NOMO-1 (cell line): ENCODE data around the gene MUC3A.

ENCODE experiments used
- DNase-seq, 2 experiments: peaks; one replicate each; lab custom pipeline; 2025; ENCODE audit not compliant: unreplicated experiment in 2 of 2; lab: John Stamatoyannopoulos, UW

Gene MUC3A

DNA sequence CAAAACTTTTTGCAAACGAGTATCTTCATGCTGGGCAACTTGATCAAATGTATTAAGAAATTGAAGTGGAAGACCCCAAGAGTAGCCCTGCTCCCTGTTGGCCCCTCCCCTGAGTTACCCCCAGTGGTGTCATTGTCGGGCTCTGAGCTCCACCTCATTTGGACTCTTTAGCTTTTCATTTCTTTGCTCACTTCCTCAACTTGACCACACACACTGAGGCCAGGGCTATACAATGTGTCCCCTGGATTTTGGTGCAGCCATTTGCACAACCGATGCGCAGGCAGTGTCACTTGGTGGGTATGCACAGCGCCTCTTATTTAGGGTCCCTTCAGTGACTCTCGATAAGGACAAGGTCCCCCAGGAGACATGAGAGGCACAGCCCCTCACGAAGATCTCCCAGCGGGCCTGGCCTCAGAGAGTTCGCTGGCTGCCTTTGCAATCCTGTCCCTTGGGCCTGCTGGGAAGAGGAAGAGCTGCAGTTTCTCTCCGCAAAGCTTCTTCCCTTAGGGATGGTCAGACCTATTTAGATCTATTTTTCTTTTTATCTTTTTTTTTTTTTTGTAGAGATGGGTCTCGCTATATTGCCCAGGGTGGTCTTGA, 2.5 kb upstream of the MUC3A start:
- DNase-seq: no peak

DNA sequence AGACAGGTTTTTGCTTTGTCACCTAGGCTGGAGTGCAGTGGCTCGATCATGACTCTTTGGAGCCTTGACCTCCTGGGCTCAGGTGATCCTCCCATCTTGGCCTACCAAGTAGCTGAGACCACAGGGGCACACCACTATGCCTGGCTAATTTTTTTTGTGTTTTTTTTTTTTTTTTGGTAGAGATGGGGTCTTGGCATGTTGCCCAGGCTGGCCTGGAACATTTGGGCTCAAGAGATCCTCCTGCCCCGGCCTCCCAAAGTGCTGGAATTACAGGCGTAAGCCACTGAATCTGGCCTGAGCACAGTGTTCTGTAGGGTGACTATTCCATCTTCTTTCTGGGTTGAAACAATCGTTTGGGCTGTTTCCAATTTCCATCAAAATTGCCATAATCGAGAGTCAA, 1.5 kb upstream of the MUC3A start:
- no peak for DNase-seq

DNA sequence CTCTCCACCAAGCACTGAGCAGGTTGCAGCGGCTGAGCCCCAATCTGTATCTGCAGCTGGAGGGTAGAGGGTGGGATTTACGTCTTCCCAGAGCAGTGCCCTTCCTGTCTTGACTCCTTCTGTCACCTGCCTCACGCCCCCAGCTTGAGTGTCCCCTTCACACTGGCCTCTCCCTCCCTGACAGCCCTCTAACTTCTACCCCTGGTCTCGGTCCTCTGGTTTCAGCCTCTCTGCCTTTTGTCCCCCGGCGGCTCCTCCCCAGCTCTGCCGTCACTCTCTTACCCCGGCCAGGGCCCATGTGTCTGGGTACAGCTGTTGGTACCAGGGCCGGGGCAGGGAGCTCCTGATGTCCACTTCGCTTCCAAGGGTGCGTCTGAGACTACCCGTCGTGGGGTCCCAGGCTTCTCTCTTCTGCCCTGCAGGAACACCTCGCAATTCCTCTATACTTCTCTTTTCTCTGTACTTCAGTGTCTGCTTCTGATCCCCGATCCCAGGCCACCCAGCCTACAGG, 654 bp downstream of the MUC3A start:
- DNase-seq: no peak

DNA sequence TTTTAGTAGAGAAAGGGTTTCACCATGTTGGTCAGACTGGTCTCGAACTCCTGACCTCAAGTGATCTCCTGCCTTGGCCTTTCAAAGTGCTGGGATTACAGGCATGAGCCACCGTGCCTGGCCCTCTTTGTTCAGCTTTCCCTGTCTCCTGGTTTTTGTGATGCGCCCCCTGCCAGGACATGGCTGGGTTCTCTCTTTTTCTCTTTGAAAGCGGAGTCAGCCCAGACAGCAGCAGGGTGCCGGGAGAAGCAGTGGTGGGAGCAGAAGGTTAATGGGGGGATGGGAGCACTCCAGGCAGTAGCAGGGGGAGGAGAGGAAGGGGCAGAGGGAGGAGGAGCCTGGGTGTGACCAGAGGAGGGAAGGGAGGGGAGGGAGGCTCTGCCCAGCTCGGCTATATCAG, 1.8 kb downstream of the MUC3A start:
- no peak for DNase-seq

DNA sequence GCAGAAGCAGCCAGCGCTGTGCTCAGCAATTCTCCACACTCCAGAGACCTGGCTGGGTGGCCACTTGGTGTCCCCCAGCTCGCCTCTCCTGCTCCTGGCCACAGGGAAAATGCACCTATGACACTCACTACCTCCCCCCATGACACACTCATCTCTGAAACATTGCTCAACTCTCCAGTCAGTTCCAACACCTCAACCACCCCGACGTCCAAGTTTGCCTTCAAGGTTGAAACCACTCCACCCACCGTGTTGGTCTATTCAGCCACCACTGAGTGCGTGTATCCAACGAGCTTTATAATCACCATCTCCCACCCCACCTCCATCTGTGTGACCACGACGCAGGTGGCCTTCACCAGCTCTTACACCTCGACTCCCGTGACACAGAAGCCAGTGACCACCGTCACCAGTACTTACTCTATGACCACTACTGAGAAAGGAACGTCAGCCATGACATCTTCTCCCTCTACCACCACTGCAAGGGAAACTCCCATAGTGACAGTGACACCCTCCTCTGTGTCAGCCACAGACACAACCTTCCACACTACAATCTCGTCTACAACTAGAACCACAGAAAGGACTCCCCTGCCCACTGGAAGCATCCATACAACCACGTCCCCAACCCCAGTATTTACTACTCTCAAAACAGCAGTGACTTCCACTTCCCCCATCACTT, 2.7 kb downstream of the MUC3A start:
- no peak for DNase-seq

DNA sequence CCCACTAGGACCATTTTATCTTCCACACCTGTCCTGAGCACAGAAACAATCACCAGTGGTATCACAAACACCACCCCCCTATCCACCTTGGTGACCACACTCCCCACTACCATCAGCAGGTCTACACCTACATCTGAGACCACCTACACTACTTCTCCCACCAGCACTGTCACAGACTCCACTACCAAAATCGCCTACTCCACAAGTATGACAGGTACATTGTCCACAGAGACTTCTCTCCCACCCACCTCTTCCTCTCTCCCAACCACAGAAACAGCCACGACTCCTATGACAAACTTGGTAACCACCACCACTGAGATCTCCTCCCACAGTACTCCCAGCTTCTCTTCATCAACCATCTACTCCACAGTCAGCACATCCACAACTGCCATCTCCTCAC, 3.3 kb downstream of the MUC3A start:
- DNase-seq: no peak

DNA sequence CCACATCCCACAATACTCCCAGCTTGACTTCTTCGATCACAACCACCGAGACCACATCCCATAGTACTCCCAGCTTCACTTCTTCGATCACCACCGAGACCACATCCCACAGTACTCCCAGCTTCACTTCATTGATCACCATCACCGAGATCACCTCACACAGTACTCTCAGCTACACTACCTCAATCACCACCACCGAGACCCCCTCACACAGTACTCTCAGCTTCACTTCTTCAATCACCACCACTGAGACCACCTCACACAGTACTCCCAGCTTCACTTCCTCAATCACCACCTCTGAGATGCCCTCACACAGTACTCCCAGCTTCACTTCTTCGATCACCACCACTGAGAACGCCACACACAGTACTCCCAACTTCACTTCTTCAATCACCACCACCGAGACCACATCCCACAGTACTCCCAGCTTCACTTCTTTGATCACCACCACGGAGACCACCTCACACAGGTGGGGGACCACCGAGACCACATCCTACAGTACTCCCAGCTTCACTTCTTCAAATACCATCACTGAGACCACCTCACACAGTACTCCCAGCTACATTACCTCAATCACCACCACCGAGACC, 8.6 kb downstream of the MUC3A start:
- no peak for DNase-seq

DNA sequence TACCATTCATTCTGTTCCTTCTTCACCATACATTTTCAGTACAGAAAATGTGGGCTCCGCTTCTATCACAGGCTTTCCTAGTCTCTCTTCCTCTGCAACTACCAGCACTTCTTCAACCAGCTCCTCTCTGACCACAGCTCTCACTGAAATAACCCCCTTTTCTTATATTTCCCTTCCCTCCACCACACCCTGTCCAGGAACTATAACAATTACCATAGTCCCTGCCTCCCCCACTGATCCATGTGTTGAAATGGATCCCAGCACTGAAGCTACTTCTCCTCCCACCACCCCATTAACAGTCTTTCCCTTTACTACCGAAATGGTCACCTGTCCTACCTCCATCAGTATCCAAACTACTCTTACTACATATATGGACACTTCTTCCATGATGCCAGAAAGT, 10.6 kb downstream of the MUC3A start:
- no peak for DNase-seq

DNA sequence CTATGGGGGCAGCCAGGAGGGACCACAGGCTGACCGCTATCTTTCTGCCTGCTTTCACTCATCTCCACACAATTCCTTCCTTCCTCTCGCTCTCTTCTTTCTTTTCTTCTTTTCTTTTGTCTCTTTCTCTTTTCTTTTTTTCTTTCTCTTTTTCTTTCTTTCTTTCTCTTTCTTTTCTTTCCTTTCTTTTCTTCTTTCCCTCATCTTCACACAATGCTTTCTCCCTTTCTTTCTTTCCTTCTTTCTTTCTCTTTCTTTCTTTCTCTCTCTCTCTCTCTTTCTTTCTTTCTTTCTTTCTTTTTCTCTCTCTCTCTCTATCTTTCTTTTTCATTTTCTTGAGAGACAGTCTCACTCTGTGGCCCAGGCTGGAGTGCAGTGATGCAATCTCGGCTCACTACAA, 13.2 kb downstream of the MUC3A start:
- no peak for DNase-seq

DNA sequence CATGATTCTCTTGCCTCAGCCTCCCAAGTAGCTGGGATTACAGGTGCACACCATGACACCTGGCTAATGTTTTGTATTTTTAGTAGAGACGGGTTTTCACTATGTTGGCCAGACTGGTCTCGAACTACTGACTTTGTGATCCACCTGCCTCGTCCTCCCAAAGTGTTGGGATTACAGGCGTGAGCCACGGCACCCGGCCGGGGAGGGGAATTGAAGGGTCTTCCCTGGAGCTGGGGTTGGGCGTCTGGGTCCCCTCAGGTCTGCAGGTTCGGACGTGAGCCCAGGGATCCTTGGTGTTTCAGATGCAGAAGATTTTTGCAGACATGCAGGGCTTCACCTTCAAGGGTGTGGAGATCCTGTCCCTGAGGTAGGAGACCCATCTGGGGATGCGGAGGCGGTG, 14.1 kb downstream of the MUC3A start:
- no peak for DNase-seq

DNA sequence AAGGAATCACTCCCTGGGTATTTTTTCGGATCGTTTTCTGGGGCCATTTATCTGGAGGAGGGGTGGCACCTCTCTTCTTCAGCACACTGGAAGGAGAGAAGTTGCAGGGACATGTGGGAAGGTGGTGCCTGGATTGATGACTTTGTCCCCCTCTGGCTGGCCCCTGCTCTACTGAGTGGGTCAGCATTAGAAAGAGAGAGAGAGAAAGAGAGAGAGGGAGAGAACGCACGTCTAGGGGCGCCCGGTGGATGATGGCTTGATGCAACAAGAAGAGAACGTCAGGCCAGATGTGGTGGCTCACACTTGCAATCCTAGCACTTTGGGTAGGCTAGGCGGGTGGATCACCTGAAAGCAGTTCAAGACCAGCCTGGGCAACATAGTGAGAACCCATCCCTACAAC, 14.5 kb downstream of the MUC3A start:
- no peak for DNase-seq

DNA sequence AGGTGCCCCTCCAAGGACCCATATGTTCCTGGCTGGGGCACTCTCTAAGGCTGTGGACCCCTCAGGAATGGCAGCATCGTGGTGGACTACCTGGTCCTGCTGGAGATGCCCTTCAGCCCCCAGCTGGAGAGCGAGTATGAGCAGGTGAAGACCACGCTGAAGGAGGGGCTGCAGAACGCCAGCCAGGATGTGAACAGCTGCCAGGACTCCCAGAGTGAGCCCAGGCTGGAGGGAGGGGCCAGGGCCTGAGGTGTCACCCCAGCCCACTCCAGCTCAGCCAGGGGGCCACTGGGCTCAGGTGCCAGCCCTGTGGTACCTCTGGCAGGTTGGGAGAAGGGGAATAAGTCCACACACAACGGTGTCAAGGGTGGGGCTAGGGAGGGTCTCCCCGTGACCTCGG, 15.3 kb downstream of the MUC3A start:
- no peak for DNase-seq

DNA sequence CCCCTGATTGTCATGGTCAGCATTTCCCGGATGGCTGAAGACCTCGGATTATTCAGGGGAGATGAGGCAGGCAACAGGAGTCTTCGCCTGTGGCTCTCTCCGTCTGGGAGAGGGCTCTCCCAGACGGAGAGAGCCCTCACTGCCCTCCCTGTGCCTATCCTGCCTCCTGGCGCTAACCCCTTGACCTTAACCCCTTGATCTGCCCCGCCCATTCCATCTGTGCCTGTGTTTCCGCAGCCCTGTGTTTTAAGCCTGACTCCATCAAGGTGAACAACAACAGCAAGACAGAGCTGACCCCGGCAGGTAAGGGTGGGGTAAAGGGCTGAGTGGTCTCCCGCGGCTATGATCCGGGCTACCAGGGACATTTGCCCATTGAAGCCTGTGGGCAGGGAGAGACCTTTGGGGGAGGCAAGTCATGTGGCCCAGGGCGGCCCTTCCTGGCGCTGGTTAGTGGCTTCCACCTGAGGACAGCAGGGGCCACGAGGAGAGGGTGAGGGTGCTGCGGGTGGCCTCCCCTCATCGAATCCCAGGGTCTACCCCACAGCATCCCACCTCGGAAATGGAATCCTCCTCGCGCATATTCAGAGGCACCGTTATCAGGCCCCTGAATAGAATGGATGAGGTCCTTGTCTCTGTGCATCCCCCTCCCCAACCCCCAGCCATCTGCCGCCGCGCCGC, 15.8 kb downstream of the MUC3A start:
- no peak for DNase-seq

DNA sequence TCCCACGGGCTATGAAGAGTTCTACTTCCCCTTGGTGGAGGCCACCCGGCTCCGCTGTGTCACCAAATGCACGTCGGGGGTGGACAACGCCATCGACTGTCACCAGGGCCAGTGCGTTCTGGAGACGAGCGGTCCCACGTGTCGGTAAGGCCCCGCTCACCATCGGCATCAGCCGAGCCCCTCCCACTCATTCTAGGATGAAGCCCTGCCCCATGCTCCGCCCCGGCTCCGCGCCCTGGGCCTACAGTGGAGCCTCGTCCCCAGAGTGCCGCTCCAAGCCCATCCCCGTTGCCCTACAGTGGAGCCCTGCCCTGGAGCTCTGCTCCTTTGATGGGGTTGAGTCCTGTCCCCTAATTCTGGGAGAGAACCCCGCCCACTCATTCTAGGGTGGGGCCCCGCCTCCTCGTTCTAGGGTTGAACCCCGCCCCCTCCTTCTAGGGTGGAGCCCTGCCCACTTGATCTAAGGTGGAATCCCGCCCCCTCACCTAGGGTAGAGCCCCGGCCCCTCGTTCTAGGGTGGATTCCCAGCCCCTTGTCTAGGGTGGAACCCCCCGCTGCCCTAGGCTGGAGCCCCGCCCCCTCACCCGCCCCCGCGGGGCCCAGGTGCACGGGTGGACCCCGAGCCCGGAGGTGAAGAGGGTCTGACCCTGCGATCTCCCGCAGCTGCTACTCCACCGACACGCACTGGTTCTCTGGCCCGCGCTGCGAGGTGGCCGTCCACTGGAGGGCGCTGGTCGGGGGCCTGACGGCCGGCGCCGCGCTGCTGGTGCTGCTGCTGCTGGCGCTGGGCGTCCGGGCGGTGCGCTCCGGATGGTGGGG, 16.6 kb downstream of the MUC3A start:
- DNase-seq: no peak

DNA sequence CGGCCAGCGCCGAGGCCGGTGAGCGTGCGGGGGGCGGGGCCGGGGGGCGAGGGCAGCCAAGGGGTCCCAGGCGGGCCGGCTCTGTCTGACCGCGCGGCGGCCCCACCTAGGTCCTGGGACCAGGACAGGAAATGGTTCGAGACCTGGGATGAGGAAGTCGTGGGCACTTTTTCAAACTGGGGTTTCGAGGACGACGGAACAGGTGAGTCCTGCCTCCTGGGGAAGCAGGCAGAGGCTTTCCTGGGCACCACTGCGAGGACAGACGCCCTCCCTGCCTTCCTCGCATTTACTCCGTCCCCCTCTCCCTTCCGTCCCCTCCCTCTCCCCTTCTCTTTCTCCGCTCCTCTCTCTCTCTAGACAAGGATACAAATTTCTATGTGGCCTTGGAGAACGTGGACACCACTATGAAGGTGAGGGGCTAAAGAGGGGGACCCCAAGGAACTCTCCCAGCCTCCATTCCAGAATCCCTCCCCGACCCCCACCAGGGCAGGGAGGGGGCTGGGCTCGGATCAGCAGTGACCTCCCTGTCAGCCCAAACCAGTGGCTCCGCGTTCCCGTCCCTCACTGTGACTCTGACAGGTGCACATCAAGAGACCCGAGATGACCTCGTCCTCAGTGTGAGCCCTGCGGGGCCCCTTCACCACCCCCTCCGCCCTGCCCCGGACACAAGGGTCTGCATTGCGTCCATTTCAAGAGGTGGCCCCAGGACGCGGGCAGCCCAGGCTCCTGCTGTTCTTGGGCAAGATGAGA, 17.4 kb downstream of the MUC3A start:
- DNase-seq: no peak

DNA sequence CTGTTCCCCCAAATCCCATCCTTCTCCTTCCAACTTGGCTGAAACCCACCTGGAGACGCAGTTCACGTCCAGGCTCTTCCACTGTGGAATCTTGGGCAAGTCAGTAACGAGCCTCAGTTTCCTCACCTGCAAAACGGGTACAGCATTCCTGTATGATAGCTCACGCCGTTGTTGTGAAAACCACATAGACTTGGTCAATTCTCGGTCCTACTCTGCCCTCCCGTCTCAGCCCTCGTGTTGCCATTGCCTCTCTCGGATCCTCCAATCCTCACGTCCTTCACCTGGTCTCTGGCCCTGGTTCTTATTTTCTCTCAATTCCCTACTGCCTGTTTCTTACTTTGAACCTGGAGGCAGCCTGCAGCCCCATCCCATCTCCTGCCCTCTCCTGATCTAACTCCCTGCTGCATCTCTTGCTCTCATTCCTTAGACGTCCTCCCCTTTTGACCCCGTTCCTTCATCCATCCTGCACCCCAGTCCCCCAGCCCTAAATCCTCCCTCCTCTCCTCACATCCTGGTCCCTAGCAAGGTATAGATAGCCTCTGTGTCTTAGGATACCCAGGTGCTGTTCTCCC, 18.0 kb downstream of the MUC3A start:
- DNase-seq: no peak

DNA sequence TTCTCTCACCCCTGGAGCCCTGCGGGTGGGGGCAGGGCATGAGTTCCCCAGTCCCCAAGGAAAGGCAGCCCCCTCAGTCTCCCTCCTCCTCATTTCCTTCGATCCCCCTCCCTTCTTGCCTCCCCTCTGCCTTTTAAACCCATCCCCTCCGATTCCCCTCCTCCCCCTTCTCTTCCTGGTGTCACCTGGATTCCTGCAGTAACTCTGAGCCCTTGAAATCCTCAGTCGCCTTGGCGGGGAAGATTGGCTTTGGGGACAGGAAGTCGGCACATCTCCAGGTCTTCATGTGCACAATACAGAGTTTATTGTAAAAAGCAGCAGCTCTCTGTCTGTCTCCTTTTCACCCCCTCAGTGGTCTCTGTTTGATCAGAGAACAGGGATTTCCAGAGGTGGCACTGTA, 18.7 kb downstream of the MUC3A start:
- no peak for DNase-seq

DNA sequence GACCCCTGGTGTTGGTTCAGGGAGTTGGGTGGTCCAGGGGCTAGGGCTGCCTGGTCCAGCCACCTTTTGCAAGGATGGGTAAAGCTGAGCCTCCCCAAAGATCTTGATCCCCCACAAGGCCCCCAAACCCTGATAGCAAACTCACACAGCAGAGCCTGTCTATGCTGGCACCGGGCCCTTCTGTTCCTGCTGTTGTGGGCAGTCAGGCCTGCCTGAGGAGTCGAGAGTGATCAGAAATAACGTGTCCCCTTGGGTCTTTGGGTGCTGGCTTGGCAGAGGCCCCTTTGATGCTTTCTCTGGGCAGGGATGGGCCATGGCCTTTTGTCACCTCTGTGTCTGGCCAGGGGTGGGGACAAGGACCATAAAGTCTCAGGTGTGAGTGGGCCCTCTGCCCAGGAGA, 19.3 kb downstream of the MUC3A start:
- DNase-seq: no peak

DNA sequence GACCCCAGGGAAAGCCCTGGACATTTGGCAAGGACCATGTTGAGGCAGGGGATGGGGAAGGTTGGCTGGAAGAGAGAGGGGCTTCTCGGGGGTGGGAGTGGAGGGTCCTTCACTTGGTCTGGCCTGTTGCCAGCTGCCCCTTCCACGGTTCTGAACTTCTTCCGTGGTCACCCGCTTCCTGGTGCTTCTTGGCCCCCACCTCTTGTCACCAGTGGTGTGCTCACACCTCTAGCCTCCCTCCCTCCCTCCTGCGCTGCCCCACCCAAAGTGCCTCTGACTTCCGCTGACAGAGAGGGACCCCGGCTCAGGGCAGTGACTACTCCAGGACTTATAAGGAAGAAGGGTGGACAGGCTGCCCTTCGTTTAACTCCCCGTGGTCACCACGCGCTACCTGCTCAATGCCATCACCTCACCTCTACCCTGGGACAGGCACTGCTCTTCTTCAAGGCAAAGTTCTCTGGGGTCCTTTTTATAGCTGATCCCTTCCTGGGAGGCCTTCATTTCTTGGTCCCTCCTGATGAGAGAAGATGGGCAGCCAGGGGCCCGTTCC, 19.8 kb downstream of the MUC3A start, which contains the start of gene MUC12:
MUC12 (plus strand) TSS at position 500 of the 550 bp plus-strand sequence. CDS start 58 bp downstream, outside the sequence.
- DNase-seq: no peak
